Measurements from ENCODE around the gene SLC13A3.

GRCh38 chr20:46701057-46701456 is 49.8 kb upstream of the SLC13A3 start:
- no peak for TF ChIP-seq CTCF (IDR thresholded peaks at IDR 0.05; ENCODE audit: low read depth, low read length, missing input control)
- no peak for TF ChIP-seq RAD21 (IDR thresholded peaks at IDR 0.05)
- TF ChIP-seq TAF1 (conservative IDR thresholded peaks at IDR 0.05), result no peak
- no peak for TF ChIP-seq EGR1 (IDR thresholded peaks at IDR 0.05; ENCODE audit: low read depth in 2 of 2)
- TF ChIP-seq SP1 (IDR thresholded peaks at IDR 0.05), result no peak
- no peak for TF ChIP-seq GABPA (IDR thresholded peaks at IDR 0.05 in 1 of 2, conservative IDR thresholded peaks at IDR 0.05 in 1 of 2)
- no peak for TF ChIP-seq YY1 (IDR thresholded peaks at IDR 0.05)
- no peak for TF ChIP-seq HNF4A (conservative IDR thresholded peaks at IDR 0.05)
- no peak for TF ChIP-seq ATF3 (IDR thresholded peaks at IDR 0.05)
- TF ChIP-seq REST (IDR thresholded peaks at IDR 0.05), result no peak
- TF ChIP-seq HNF4G (IDR thresholded peaks at IDR 0.05), result no peak
- no peak for TF ChIP-seq ZBTB33 (IDR thresholded peaks at IDR 0.05)
- no peak for TF ChIP-seq MAX (IDR thresholded peaks at IDR 0.05)

Data from liver (tissue), 3 donors.